UCSD-AML1 (cell line): Measurements from ENCODE around the gene COX5A.
"Not testable (repeated sequence)": the region's sequence is repeated elsewhere in the genome, so short reads cannot be mapped to it uniquely, and the experiment has no call there.

Experiments used
- DNase-seq: peaks from one replicate; lab custom pipeline; 2025; ENCODE audit not compliant: unreplicated experiment; lab: John Stamatoyannopoulos, UW

COX5A gene

GRCh38 chr15:74902295-74903075 lies 35.4 kb downstream of the COX5A start:
- peak; percentile 25 for DNase-seq

GRCh38 chr15:74901612-74902063 lies 36.2 kb downstream of the COX5A start:
- DNase-seq = peak; percentile 64

- DNase-seq = no peak
Measured at GRCh38 chr15:74897300-74897701, 40.6 kb downstream of the COX5A start.

DNA sequence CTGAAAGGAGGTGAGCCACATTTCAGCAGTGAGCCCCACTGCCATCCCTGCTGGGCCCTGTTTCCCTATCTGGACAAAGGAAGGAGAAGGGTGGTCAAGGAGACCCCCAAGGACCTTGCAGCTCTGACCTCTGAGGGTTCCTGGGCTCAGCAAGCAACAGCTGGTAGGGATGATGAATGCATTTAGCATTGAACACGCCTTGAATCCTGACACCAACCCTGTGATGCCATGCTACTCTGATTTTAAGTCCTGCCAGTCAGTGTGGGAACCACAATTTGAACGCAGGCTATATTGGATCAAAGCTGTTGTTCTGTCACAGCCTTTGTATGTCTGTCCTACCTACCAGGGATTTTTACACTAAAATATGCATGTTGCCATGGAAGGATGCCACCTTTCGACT lies 41.6 kb downstream of the COX5A start:
- DNase-seq = no peak

- no peak for DNase-seq
Measured at GRCh38 chr15:74895830-74896229, 42.0 kb downstream of the COX5A start.

GRCh38 chr15:74894383-74894782 lies 43.5 kb downstream of the COX5A start:
- not testable (repeated sequence) for DNase-seq

DNA sequence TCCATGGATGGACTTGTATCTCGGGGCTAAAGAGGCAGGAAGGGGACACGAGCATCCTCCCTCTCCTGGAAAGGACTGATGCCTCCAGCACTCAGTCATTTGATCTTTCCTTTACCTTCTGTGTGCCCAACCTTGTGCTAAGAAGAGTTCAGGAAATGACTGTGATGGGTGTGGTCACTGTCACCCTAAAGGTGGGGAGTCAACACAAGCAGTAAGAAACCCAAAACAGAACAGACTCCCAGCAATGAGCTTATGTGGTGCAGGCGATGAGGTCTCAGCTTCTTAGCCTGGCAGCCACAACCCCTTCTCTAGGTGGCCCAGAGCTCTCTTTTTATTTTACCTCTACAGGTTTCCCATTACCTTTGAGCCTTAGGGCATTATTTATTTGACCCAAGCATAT lies 44.2 kb downstream of the COX5A start:
- DNase-seq = no peak

GRCh38 chr15:74892931-74893330 lies 44.9 kb downstream of the COX5A start:
- no peak for DNase-seq

DNA sequence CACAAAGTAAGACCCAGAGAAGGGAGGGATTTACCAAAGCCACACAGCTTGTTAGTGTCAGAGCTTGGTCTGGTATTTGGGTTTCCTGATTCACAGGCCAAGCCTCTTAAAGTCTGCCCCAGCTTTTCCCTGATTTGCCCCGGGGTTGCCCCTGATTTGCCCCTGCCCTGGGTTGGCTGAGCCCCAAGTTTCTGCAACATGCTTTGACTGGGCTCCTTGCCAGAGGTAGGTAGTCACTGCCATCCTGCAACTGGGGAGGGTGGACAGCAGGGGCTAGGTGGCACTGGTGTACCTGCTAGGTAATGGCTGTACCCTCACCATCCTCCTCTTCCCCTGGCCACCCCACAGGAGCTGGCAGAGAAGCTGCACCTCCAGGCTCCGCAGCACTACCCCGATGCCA lies 45.6 kb downstream of the COX5A start:
- no peak for DNase-seq

DNA sequence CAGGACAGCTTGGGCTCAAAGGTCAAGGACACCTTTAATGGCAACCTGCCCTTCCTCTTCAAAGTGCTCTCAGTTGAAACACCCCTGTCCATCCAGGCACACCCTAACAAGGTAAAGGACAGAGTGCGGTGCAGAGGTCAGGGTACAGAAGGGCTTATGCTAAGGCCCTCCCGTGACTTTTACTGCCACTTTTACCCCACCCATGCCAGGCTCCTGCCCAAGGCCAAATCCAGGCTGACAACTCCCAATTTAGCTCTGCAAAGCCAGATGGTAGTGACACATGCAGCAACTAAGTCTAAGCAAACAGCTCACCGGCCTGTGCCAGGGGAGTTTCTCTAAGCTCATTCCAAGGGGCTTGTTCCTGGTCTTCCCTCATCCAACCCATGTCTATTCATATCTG lies 46.4 kb downstream of the COX5A start:
- DNase-seq = no peak

- DNase-seq = no peak
Measured at GRCh38 chr15:74890665-74890960, 47.3 kb downstream of the COX5A start.

DNA sequence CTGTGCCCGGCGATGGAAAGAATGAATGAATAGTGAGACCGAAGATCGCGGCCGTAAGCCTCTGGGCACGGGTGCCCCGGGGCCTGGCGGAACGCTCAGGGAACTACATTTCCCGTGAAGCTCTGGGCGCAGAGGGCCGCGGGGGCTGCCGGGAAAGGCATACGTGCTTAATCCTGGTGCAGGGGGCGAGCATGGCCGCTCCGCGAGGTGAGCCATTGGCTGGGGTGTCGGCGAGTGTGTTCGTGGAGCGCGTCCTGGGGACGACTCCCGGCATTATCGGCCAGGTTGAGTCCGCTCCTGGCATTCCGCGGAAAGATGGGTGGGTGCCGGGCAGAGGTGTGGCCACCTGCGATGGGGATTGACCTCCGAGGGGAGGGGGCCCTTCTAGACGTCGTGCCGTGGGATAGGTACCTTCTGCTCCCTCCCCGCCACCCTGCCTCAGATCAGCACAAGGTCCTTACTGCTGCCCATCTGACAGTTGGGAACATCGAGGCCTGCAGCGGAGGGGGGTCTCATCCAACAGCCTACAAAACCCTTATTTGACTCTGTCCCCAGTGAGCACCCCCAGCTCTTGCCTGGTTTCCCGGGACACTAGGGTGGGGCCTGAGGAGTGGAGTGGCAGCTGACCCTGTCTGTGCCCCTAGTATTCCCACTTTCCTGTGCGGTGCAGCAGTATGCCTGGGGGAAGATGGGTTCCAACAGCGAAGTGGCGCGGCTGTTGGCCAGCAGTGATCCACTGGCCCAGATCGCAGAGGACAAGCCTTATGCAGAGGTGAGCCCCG lies 47.8 kb downstream of the COX5A start, which contains the start of gene MPI:
Gene MPI, plus strand, starts transcription at position 160 of the 782 bp plus-strand sequence. Its CDS starts 32 bp downstream, at position 192.
- peak; percentile 85 for DNase-seq

- DNase-seq = peak; percentile 67
Measured at GRCh38 chr15:74889390-74889882, 48.4 kb downstream of the COX5A start.

DNA sequence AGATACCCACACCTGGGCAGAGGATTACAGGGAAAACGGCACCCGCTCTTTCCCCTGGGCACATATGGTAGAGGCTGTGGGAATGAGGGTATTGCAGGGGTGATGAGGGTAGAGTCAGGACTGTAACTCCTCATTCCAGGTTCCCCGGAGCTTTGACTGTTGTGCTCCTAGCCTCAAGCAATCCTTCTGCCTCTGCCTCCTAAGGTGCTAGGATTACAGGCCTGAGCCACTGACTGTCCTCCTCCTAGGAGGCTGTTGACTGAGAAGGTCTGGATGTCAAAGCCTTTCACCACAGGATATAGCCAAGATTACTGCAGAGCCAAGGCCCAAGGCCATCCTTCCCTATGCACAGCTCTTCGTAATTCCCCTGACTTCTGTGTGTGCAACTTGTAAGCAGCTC lies 49.2 kb downstream of the COX5A start:
- no peak for DNase-seq

GRCh38 chr15:74887537-74888193 lies 50.2 kb downstream of the COX5A start:
- not testable (repeated sequence) for DNase-seq

GRCh38 chr15:74885461-74885860 lies 52.4 kb downstream of the COX5A start:
- no peak for DNase-seq

DNA sequence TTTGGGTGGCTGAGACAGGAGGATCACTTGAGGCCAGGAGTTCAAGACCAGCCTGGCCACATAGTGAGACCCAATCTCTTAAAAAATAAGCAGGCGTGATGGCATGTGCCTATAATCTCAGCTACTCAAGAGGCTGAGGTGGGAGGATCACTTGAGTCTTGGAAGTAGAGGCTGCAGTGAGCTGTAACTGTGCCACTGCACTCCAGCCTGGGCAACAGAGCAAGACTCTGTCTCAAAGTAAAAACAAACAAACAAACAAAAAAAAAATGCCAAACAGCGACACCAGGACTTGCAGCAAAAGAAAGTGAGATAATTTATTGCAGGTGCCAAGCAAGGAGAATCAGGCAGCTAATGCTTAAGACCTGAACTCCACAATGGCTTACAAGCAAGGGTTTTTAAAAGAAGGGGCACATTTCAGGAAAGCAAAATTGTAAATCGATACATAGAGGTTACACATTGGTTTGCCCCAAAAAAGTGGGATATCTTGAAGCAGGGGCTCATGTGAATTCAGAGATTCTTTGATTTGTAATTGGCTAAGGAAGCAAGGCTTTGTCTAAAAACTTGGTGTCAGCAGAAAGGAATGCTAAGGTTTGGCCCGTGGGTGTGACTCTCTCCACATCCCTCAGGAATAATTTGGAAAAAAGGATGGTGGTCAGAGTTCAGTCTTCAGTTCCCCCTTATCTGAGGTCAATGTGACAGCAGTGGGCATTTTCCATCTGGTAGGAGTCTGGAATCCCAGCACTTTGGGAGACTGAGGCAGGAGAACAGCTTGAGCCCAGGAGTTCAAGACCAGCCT lies 53.2 kb downstream of the COX5A start:
- no peak for DNase-seq

- no peak for DNase-seq
Measured at GRCh38 chr15:74882528-74882927, 55.3 kb downstream of the COX5A start.

- DNase-seq = no peak
Measured at GRCh38 chr15:74878273-74878672, 59.6 kb downstream of the COX5A start.

DNA sequence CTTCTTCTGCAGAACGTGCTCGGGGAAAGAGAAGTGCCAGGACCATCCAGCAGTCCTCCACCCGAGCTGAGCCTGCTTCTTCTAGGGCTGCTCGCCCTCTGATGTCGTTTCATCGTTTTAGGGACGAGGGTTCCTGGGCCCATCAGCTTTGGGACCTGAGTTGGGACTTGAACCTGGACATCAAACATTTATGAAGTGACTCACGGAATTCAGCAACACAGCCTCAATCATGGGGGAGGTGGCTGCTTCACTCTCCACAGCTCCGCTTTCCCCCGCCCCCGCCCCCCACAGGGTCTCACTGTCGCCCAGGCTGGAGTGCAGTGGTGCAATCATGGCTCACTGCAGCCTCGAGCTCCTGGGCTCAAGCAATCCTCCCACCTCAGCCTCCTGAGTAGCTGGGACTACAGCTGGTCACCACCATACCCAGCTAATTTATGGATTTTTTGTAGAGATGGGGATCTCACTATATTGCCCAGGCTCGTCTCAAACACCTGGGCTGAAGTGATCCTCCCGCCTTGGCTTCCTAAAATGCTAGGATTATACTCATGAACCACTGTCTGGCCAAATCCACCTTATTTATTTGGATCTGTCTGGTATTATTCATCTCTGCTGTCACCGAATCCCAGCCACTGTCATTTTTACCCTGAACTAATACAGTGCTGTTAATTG lies 64.0 kb downstream of the COX5A start:
- no peak for DNase-seq
